HUES64 (cell line): ENCODE measurements around the gene ZMIZ1.

ENCODE experiments used
- H3K27ac ChIP-seq: 2 replicates; pipeline ENCODE4 v1.7.0; 2013; ENCODE audit warnings: low read depth, low read length, inconsistent platforms
- H3K27me3 ChIP-seq: 2 replicates; pipeline ENCODE4 v1.6.1; 2013; ENCODE audit warnings: mild to moderate bottlenecking, low read length; ENCODE audit not compliant: insufficient read depth
- H3K36me3 ChIP-seq: 2 replicates; pipeline ENCODE4 v1.6.1; 2013; ENCODE audit warnings: mild to moderate bottlenecking, low read length; ENCODE audit not compliant: insufficient read depth
- H3K4me1 ChIP-seq: 2 replicates; pipeline ENCODE4 v1.6.1; 2013; ENCODE audit warnings: mild to moderate bottlenecking, low read length, moderate library complexity; ENCODE audit not compliant: insufficient read depth
- H3K4me3 ChIP-seq: 2 replicates; pipeline ENCODE4 v1.5.1; 2013; ENCODE audit warnings: mild to moderate bottlenecking, low read length, moderate library complexity
- H3K9ac ChIP-seq: 2 replicates; pipeline ENCODE4 v1.6.1; 2013; ENCODE audit warnings: mild to moderate bottlenecking, low read depth, low read length
- H3K9me3 ChIP-seq: 2 replicates; pipeline ENCODE4 v1.6.1; 2013; ENCODE audit warnings: low read depth, low read length; ENCODE audit not compliant: insufficient read depth
- WGBS: fragments of 150-250, 120-280 bp; methylation state at CpG from one replicate; pipeline ENCODE4 v1.1.7; 2013; ENCODE audit warnings: missing lambda C conversion rate; 5-methylcytosine and 5-hydroxymethylcytosine counted together

Gene ZMIZ1

DNA sequence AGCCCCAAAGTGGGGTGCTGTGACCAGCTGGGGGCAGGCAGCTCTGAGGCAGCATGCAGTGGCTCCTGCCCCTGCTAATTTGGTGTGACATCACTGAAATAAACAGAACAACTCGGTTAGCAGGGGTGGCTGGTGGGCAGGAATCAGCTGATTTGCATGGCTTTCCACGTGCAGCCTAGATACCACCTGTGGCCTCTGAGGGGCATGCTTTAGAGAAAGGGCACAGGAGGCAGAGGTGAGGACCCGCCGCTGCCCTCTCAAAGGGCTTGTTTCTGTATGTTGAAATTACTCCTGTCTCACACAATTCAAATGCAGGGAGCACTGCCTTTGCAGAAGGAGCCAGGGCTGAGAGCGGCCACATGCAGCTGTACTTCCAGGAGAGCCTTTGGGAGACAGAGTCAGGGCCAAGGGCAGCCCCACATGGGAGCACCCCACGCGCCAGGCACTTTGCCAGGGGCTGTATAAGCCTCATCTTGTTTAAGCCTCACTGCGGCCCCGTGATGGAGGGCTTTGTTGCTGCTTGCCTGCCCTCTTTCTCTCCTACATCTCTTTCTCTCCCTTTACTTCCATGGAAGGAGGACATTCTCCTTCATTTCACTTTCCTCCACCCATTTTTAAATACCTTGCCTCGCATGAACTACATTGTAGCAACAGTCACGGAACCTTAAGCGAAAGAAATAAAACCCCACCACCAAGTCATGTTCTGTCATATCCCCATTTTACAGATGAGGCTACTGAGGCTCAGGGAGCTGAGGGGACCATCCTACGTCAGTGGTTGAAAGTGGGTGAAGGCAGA is 137.7 kb downstream of the ZMIZ1 start:
- no peak overlapping the region for H3K27ac ChIP-seq
- 93% methylated on average over 13 of the region's 13 CpGs for WGBS
- no peak overlapping the region for H3K4me3 ChIP-seq
- peaks cover 37% of the 10 kb centered on the region for H3K36me3 ChIP-seq
- no peaks in the 10 kb centered on the region for H3K4me1 ChIP-seq
- no peaks in the 10 kb centered on the region for H3K9me3 ChIP-seq
- no peaks in the 10 kb centered on the region for H3K27me3 ChIP-seq
- H3K9ac ChIP-seq: no peak overlapping the region

DNA sequence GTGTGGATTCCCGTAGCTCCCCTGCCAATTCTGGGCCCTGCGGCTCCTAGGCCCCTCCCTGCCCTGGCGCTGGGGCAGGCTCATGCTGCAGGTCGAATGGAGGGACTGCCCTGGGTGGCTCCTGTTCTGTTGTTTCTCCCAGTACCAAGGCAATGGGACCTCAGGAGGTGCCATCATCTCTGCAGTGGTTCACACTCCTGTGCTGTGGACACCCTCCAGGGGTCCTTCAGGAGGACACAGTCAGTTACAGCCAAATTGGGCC is 138.3 kb downstream of the ZMIZ1 start:
- Histone ChIP-seq H3K27me3 (no peaks in the 10 kb centered on the region), H3K9me3 (no peaks in the 10 kb centered on the region), H3K27ac (no peak overlapping the region), H3K4me1 (no peaks in the 10 kb centered on the region), H3K36me3 (peaks cover 35% of the 10 kb centered on the region), H3K9ac (no peak overlapping the region), H3K4me3 (no peak overlapping the region)
- WGBS: 95% methylated on average over 4 of the region's 4 CpGs

DNA sequence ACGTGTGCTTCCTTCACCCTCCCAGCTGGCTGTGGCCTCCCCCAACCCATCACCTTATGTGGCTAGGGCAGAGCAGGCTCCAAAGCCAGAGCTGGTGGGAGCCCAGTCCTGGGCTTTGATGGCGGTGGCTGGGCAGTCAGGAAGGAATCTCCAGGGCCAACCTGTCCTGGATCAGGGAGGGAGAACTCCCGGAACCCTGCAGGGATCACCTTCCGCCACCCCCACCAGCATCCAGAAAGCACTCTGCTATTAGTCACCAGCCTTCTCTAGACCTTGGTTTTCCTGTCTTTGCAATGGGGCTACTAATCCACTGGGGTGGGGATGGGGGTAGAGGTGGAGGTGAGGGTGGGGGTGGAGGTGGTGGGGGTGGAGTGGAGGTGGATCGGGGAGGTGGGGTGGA is 139.0 kb downstream of the ZMIZ1 start:
- Histone ChIP-seq H3K4me1 (no peaks in the 10 kb centered on the region), H3K36me3 (peaks cover 34% of the 10 kb centered on the region), H3K9ac (no peak overlapping the region), H3K27me3 (no peaks in the 10 kb centered on the region), H3K27ac (no peak overlapping the region), H3K9me3 (no peaks in the 10 kb centered on the region), H3K4me3 (no peak overlapping the region)
- WGBS: 97% methylated on average over 4 of the region's 5 CpGs

DNA sequence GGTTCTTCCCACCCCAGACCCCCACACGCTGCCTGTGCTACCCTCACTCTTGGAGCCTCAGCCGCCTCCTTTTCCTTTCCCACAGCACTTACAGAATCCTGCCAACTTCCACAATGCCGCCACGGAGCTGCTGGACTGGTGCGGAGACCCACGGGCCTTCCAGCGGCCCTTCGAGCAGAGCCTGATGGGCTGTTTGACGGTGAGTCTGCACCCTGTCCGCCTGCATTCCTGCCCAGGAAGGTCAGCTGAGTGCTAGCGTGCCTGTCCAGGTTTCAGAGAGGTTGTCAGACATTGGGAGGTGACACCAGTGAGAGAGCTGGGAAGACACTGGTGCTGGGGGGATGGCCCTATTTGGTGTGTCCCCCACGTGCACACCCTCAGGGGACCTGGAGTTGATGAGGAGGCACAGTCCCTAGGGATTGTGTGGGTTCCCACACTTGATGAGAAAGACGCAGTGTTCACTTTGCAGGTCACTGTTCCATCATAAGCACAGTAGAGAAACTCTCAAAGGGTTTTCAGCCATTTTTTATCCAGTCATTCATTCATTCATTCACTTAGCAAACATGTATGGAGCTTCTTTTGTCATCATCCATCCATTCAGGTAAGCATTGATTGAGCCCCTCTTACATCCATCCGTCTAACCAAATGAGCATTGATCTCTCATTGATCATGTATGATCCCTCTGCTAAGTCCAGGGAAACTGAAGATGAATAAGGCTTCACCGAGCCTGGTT is 139.7 kb downstream of the ZMIZ1 start:
- H3K4me3 ChIP-seq: no peak overlapping the region
- H3K9ac ChIP-seq: no peak overlapping the region
- no peaks in the 10 kb centered on the region for H3K9me3 ChIP-seq
- no peaks in the 10 kb centered on the region for H3K27me3 ChIP-seq
- WGBS: 95% methylated on average over 15 of the region's 15 CpGs
- no peaks in the 10 kb centered on the region for H3K4me1 ChIP-seq
- no peak overlapping the region for H3K27ac ChIP-seq
- peaks cover 28% of the 10 kb centered on the region for H3K36me3 ChIP-seq

DNA sequence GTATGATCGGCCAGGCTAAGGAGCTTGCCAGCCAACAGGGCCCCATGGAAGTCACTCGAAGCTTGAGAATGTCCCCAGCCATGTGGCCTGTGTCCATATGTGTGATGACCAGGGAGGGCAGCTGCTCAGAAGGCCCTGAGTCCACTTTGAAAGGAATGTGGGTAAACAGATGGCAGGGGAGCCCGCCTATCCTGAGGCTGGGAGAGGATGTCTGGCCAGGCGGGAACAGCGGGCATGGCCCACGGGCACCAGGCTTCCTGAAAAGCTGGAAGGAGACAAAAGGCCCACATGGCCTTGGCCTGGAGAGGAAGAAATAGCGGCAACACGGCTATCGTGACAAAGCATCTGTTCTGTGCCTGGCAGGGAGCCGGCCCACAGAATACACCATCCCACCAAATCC is 140.6 kb downstream of the ZMIZ1 start:
- 84% methylated on average over 10 of the region's 10 CpGs for WGBS
- no peak overlapping the region for H3K27ac ChIP-seq
- no peak overlapping the region for H3K9ac ChIP-seq
- no peaks in the 10 kb centered on the region for H3K27me3 ChIP-seq
- no peaks in the 10 kb centered on the region for H3K9me3 ChIP-seq
- peaks cover 30% of the 10 kb centered on the region for H3K36me3 ChIP-seq
- no peak overlapping the region for H3K4me3 ChIP-seq
- H3K4me1 ChIP-seq: no peaks in the 10 kb centered on the region

DNA sequence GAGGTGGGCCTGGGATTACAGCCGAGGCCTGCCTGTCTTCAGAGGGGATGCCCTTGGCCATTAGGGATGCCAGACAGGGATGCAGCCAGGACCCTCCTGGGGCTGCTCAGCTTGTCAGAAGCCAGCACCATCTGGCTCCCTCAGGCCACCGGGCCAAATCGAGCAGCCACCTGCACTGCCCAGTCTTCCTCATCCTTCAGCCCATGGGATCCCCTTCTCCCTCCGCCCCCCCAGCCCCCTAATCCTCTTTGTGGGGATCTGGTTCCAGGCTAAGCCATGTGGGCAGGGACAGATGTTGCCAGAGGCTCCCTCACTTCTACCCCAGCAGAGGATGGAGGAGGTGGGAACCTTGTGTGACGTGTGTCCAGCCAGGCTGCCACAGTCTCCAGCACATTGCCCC is 141.1 kb downstream of the ZMIZ1 start:
- H3K27me3 ChIP-seq: no peaks in the 10 kb centered on the region
- no peaks in the 10 kb centered on the region for H3K9me3 ChIP-seq
- no peak overlapping the region for H3K27ac ChIP-seq
- peaks cover 30% of the 10 kb centered on the region for H3K36me3 ChIP-seq
- H3K4me3 ChIP-seq: no peak overlapping the region
- 93% methylated on average over 5 of the region's 5 CpGs for WGBS
- no peaks in the 10 kb centered on the region for H3K4me1 ChIP-seq
- H3K9ac ChIP-seq: no peak overlapping the region

DNA sequence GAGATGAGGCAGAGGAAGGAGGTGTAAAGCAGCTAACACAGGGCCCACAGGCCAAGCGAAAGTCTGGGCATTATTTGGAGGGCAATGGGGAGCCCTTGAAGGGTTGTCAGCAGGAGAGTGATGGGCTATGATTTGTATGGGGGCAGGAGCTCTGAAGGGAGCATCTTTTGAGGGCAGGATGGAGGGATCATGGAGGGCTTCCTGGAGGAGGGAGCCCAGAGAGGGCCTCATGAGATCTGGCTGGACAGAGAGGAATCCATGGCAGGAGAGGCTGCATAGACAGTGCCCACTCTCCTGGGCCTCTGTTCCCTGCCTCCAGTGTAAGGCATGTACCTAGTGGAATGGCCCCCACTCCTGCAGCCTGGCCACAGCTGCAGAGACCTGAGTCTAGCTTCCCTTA is 141.9 kb downstream of the ZMIZ1 start:
- H3K4me3 ChIP-seq: no peak overlapping the region
- H3K27ac ChIP-seq: no peak overlapping the region
- 2% methylated on average over 1 of the region's 1 CpG for WGBS
- no peaks in the 10 kb centered on the region for H3K9me3 ChIP-seq
- H3K4me1 ChIP-seq: no peaks in the 10 kb centered on the region
- H3K9ac ChIP-seq: no peak overlapping the region
- H3K36me3 ChIP-seq: peaks cover 28% of the 10 kb centered on the region
- no peaks in the 10 kb centered on the region for H3K27me3 ChIP-seq

DNA sequence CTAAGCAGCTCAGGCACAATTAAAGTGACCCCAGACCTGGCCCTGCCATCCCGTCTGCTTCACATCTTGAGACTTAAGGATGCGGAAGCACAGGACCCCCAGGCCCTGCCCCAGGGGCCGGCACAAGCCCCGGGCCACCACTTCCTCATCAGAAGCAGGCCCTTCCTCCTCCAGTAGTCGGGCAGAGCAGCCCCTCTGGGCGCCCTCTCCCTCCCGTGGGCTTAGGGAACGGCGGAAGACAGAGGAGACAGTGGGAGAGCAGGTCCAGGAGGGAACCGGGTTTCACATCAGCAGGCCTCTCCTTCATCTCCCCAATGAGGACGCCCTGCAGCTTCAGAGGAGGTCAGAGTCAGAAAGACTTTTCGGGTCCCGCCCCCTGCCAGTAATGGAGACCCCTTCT is 142.8 kb downstream of the ZMIZ1 start:
- Histone ChIP-seq H3K36me3 (peaks cover 32% of the 10 kb centered on the region), H3K9ac (no peak overlapping the region)
- WGBS: 89% methylated on average over 13 of the region's 13 CpGs

DNA sequence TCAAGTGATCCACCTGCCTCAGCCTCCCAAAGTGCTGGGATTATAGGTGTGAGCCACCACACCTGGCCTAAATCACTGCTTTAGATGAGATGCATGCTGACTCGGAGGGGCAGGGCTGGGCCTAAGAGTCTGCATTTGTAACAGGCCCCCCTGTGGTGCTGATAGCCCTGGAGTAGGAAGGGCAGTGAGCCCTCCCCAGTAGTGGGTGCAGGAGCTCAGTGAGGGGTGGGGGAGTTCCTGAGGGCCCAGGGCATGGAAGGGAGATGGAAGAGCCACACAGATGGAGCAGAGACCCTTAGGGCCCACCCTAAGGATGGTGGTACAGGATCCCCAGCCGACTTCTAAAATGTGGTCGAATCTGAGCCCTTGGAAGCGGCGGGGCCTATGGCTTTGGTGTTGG is 146.8 kb downstream of the ZMIZ1 start:
- WGBS: 94% methylated on average over 5 of the region's 5 CpGs
- Histone ChIP-seq H3K27ac (no peak overlapping the region), H3K4me1 (peaks cover 6% of the 10 kb centered on the region), H3K27me3 (no peaks in the 10 kb centered on the region), H3K9me3 (no peaks in the 10 kb centered on the region), H3K4me3 (no peak overlapping the region), H3K9ac (no peak overlapping the region), H3K36me3 (peaks cover 28% of the 10 kb centered on the region)

More for the DNA sequence above, 142.8 kb downstream of the ZMIZ1 start:
- Histone ChIP-seq H3K4me1 (no peaks in the 10 kb centered on the region), H3K4me3 (no peak overlapping the region), H3K27me3 (no peaks in the 10 kb centered on the region), H3K9me3 (no peaks in the 10 kb centered on the region), H3K27ac (no peak overlapping the region)

DNA sequence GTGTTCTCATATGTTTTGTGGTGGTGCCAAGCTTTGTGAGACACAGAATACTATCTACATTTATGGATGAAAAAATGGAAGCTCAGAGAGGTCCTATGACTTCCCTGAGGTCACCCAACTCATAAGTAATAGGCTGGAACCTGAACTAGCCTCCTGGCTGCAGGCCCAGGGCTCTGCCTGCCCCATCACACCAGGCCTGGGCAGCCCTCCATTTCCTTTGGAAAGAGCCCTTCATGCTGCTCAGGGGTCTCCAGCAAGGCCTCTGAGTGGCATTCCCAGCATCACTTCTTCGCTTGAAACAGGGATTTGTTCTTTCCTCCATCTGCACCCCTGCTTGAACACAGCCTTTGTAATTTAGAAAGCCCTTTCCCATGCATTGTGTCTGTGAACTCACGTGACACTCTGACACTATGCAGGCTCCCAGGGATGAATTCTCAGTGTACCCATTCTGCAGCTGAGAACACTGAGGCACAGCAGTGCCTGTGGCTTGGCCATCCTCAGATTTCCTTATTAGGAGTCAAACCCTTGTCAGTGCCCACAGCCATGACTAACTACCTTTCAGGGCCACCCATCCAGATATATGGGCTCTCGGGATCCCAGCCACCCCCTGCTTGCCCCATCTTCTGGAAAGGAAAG is 150.7 kb downstream of the ZMIZ1 start:
- 92% methylated on average over 3 of the region's 3 CpGs for WGBS
- H3K4me3 ChIP-seq: no peak overlapping the region

DNA sequence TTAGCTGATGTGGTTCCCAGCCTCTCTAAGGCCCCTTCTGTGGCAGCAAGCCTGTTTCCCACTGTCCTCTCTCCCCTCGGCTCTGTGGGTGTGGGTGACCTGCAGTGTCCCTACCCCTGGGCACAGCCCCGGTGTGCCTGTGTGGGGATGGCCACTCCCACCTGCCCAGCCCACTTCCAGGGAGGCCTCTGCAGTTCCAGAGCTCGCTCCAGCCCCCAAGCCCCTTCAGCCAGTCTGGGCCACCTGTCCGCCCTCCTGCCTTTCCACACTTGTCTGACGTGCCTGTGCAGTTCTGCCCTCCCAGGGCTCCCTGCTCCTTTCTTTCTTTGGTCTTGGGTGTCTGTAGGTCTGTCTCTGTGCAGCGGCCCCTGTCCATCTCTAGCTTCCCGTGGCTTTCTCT is 151.5 kb downstream of the ZMIZ1 start:
- Histone ChIP-seq H3K4me3 (no peak overlapping the region), H3K36me3 (peaks cover 19% of the 10 kb centered on the region), H3K4me1 (peaks cover 41% of the 10 kb centered on the region), H3K9ac (peak overlapping the region; percentile 68; the same call in 1 of the 2 replicates), H3K27me3 (no peaks in the 10 kb centered on the region), H3K9me3 (no peaks in the 10 kb centered on the region), H3K27ac (no peak overlapping the region)
- WGBS: 81% methylated on average over 7 of the region's 7 CpGs

More for the DNA sequence above, 150.7 kb downstream of the ZMIZ1 start:
- H3K27me3 ChIP-seq: no peaks in the 10 kb centered on the region
- H3K9me3 ChIP-seq: no peaks in the 10 kb centered on the region
- H3K9ac ChIP-seq: no peak overlapping the region
- H3K27ac ChIP-seq: no peak overlapping the region
- peaks cover 19% of the 10 kb centered on the region for H3K36me3 ChIP-seq
- H3K4me1 ChIP-seq: peaks cover 41% of the 10 kb centered on the region
